GM18867 (cell line): Measurements from ENCODE around the gene CYB5RL.
"Not testable (repeated sequence)": the region's sequence is repeated elsewhere in the genome, so short reads cannot be mapped to it uniquely, and the experiment has no call there.

Source experiments
- ATAC-seq: cut with Tn5 transposase; IDR thresholded peaks from one replicate; pipeline ENCODE4 v1.9.1; 2021; ENCODE audit warnings: mild to moderate bottlenecking, moderate library complexity; ENCODE audit not compliant: unreplicated experiment

CYB5RL gene

GRCh38 chr1:54191525-54191924 is 8.3 kb downstream of the CYB5RL start:
- ATAC-seq, result no peak

- no peak for ATAC-seq
These were observed 9.3 kb downstream of the CYB5RL start for GRCh38 chr1:54190526-54190925.

DNA sequence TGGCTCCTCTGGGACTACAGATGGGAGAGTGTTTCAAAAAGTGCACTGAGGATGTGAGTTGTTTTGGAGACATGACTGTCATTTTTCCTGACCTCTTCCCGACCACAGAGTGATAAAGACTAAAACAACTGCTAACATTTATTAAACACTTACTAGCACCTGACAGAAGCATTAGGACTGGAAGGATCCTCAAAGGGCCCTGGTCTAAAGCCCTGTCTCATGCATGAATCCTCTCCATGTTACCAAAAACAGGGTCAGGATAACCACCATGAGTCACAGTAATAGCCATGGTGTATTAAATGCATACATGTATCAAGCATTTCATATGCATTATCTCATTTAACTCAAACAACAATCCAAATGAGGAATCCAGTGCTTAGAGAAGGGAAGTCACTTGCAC is 11.5 kb downstream of the CYB5RL start:
- ATAC-seq, result no peak

DNA sequence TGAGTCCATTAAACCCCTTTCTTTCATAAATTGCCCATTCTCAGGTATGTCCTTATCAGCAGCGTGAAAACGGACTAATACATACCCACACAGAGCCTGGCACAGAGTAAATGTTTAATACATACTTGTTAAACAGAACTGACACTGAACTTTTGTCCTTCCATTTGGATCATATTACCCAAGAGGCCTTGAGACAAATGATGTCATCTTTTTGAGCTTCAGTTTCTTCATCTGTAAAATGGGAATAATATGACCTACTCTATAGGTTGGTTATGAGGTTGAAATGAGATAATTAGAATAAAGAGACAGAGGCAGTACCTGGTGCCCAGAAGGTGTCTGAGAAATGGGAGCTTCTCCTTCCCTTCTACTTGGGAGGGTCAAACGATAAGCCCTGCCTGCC is 13.8 kb downstream of the CYB5RL start:
- ATAC-seq, result no peak

GRCh38 chr1:54180701-54181360 is 19.0 kb downstream of the CYB5RL start:
- no peak for ATAC-seq

DNA sequence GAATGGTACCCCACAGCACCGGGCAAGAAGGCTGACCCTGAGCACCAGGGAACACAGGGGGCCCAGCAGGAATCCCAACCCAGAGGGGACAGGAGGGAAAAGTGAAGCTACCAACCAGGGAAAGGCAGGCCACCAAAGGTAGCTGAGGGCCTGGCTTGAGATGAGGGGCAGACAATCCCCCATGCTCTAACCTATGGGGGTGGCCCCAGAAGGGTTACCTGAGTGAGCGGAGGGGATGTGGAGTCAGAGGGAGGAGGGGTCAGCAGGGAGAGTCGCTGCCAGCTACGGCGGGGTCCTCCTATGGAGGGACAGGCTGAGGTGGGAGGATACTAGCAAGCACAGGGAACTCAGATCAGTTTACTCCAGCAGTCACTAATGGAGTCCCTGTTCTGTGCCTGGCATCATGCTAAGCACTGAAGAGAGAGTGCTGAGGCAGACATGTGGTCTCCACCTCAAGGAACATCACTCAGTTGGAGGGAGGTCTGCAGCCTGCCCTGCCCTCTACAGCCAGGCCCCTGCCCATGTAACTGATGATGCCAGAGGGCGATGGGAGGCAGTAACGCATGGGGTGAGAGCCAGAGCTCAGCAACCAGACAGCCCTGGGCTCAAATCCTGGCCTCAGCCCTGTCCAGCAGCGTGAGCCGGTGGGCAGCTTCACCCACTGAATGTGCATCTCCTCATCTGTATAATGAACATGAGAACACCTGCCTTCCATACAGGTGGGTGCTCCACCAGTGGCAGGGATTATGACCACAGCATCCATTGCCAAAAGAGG is 21.3 kb downstream of the CYB5RL start:
- ATAC-seq, result no peak

GRCh38 chr1:54177726-54178125 is 22.1 kb downstream of the CYB5RL start:
- no peak for ATAC-seq

DNA sequence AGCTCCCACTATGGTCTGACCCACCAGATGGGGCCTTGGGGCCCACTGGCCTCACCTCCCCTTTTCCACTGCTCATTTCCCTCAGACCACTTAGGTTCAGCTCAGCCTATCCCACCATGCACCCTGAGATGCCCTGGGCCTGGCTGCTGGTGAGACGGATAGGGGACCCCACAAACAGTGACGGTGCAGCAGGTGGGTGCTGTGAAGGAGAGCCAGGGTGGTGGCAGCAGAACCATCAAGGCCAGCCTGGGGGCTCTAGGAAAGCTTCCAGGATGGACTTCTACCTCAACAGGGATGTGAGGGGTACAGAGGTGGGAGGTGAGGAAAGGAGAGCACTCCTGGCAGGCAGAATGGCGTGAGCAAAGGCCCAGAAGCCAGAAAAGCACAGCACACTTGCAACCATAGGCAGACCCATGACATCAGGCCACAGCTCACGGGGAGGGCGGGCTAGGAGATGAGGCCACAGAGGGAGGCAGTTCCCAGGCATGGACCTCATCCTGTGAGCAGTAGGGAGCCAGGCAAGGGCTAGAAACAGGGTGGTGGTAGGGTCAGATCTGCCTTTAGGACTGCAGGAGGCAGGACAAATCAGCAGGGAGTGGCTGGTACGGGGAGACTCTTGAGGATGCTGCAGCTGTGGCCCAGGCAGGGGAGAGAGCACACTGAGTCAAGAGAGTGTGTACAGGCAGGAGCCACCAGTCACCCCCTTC is 23.1 kb downstream of the CYB5RL start:
- ATAC-seq, result no peak

GRCh38 chr1:54174106-54174505 is 25.7 kb downstream of the CYB5RL start:
- ATAC-seq, result no peak

GRCh38 chr1:54173681-54174080 is 26.1 kb downstream of the CYB5RL start:
- no peak for ATAC-seq

- no peak for ATAC-seq
These were observed 26.9 kb downstream of the CYB5RL start for GRCh38 chr1:54172614-54173599.

- ATAC-seq, result no peak
These were observed 28.2 kb downstream of the CYB5RL start for GRCh38 chr1:54171606-54172005.

DNA sequence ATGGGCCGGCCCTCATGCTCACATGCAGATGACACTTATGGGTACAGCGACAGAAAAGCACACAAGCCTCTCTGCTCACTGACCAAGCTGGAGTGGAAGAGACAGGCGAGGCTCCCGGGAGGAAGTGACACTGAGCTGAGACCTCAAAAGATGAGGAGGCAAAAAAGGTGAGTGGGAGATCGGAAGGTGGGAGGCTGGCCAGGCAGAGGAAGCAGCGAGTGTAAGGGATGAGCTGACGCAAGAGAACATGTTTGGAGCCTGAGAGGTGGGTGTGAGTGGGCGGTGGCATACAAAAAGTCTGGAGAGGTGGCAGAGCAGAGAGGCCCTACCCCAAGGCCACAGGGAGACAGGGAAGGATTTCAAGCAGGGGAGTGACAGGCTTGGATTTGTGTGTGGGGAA is 28.8 kb downstream of the CYB5RL start:
- ATAC-seq, result no peak

DNA sequence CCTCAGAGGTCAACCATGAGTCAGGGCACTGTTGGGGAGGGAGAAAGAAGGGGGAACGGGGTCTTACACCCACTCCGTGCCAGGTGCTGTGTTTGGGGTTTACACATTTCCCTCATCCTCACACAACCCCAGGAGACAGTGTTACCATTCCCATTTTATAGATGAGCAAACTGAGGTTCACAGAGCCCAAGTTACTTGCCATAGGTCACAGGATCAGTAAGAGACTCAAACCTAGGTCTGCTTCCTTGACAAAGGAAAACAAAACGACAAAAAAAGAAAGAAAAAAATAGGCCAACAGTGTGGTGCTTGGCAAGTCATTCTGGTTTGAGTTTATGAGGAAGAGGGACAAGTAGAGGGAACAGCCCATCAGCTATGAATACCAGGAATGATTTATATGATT is 30.8 kb downstream of the CYB5RL start:
- no peak for ATAC-seq

DNA sequence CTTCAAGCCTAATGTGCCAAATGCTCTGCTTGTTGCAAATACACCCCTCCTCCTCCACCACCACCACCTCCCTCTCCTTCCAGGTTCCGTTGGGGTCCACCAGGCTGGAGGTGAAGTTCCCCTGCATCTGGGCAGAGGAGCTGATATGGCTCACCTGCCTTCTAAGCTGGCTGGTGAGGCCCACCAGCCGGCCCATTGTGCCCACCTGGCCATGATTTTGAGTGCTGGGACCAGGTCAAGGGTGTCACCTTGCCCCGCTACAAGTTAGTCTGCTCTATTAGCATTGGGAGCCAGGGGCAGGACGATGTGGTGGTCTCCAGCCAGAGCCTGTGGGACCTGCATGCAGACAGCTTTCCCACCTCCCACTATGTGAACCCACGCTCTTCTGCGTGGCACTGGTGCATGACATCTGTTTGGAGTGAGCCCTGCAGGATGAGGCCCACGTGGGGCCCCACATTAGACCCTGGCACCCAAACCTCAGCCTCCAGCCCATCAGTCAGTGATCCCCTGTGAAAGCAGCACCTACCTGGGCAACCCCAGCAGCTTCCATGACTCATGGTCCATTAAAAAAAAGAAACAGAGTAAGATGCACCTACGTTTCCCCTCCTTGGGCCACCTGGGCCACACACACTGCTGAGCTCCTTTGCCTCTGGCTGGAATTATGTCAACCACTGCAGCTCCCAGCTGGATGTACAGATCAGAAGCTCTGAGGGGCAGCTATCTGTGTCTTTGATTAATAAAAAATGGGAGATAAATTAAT is 31.4 kb downstream of the CYB5RL start:
- no peak for ATAC-seq

- no peak for ATAC-seq
These were observed 32.2 kb downstream of the CYB5RL start for GRCh38 chr1:54167422-54168139.

DNA sequence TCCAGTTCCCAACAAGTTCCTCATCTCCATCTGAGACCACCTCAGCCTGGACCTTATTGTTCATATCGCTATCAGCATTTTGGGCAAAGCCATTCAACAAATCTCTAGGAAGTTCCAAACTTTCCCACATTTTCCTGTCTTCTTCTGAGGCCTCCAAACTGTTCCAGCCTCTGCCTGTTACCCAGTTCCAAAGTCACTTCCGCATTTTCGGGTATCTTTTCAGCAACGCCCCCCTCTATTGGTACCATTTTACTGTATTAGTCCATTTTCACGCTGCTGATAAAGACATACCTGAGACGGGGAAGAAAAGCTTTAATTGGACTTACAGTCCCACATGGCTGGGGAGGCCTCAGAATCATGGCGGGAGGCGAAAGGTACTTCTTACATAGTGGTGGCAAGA is 33.5 kb downstream of the CYB5RL start:
- not testable (repeated sequence) for ATAC-seq

DNA sequence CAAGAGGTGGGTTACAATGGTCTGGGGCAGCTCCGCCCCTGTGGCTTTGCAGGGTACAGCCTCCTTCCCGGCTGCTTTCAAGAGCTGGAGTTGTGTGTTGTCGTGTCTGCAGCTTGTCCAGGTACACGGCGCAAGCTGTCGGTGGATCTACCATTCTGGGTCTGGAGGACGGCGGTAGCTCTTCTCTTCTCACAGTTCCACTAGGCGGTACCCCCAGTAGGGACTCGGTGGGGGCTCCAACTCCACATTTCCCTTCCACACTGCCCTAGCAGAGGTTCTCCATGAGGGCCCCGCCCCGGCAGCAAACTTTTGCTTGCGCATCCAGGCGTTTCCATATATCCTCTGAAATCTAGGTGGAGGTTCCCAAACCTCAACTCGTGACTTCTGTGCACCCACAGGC is 34.7 kb downstream of the CYB5RL start:
- ATAC-seq, result no peak

- no peak for ATAC-seq
These were observed 36.3 kb downstream of the CYB5RL start for GRCh38 chr1:54163573-54163972.
